Measurements from ENCODE around the gene MKS1. TPM values are rescaled to one million over a fixed set of nuclear protein-coding genes. Genes with fewer than 3 reads are reported as not detected.

The MKS1 gene
- total RNA-seq, 1 experiment from 2014 or later = 24.8 TPM

GRCh38 chr17:58174871-58175270, 44.2 kb downstream of the MKS1 start:
- TF ChIP-seq CTCF (conservative IDR thresholded peaks at IDR 0.05) = no peak
- H3K27me3 ChIP-seq (ENCODE audit: insufficient read depth, low read length) = no peaks in the 10 kb centered on the region; the same call in 1 of the 2 replicates
- WGBS (ENCODE audit: extremely low coverage, insufficient read length, low lambda C conversion rate) = no CpG with 5 or more reads among the region's 3 CpGs

More at GRCh38 chr17:58174871-58175270, 44.2 kb downstream of the MKS1 start:
- Mint-ChIP-seq H3K9me3 (no peaks in the 10 kb centered on the region), H3K27me3 (ENCODE audit: low read depth) (peaks cover 36% of the 10 kb centered on the region), H3K4me3 (no peak overlapping the region), H3K27ac (no peak overlapping the region), H3K36me3 (ENCODE audit: insufficient read depth in 1 of 3, low read depth in 3 of 3) (no peaks in the 10 kb centered on the region), H3K4me1 (0 out of 4 replicates have a peak, but pooled peaks cover 0 to 3% of the 10 kb centered on the region in 2 experiments)
- H4K20me1 ChIP-seq (ENCODE audit: control insufficient read depth, insufficient read depth, insufficient read length) = no peaks in the 10 kb centered on the region
- no peaks in the 10 kb centered on the region for H3K79me1 ChIP-seq (ENCODE audit: insufficient read depth, low read depth, low read length, poor library complexity, severe bottlenecking)
- no peaks in the 10 kb centered on the region for H3K79me2 ChIP-seq (ENCODE audit: insufficient read depth, low read length)
- no peak overlapping the region for H3K14ac ChIP-seq (ENCODE audit: insufficient read depth, low read length)
- H2AFZ ChIP-seq (ENCODE audit: low read length) = no peak overlapping the region
- no peaks in the 10 kb centered on the region for H3K9me3 ChIP-seq (ENCODE audit: control insufficient read depth, low read depth, low read length)
- no peak overlapping the region for H2BK120ac ChIP-seq (ENCODE audit: low read depth, low read length, poor library complexity, severe bottlenecking)
- no peak overlapping the region for H2AK5ac ChIP-seq (ENCODE audit: insufficient read length, low read length)
- H2BK12ac ChIP-seq (ENCODE audit: insufficient read length, low read depth, low read length) = no peak overlapping the region
- no peaks in the 10 kb centered on the region for H3K23me2 ChIP-seq (ENCODE audit: insufficient read length, low read depth, low read length, poor library complexity, severe bottlenecking)
- H3K9ac ChIP-seq (ENCODE audit: extremely low read depth, insufficient read length, low read length) = no peak overlapping the region
- no peak overlapping the region for H2BK15ac ChIP-seq (ENCODE audit: low read depth, low read length)
- H4K8ac ChIP-seq (replicated peaks; ENCODE audit: insufficient read length, low read depth, low read length) = no peak overlapping the region
- DNase-seq = no peak
- H3T11ph ChIP-seq (ENCODE audit: low read length) = no peak overlapping the region
- no peak overlapping the region for H3K18ac ChIP-seq (ENCODE audit: insufficient read length, low read depth, low read length)
- H3K4ac ChIP-seq (ENCODE audit: low read depth, low read length) = no peak overlapping the region
- no peak overlapping the region for H3K56ac ChIP-seq (ENCODE audit: insufficient read length, low read depth, low read length)
- H4K5ac ChIP-seq (ENCODE audit: insufficient read length, low read depth, low read length) = no peak overlapping the region
- no peak overlapping the region for H3K27ac ChIP-seq (ENCODE audit: insufficient read length, low read depth, low read length)
- no peak overlapping the region for H4K91ac ChIP-seq (ENCODE audit: insufficient read length, low read depth, low read length)
- no peak overlapping the region for H2BK20ac ChIP-seq (ENCODE audit: low read depth, low read length, poor library complexity, severe bottlenecking)
- H3K4me1 ChIP-seq (ENCODE audit: insufficient read depth, low read length) = no peaks in the 10 kb centered on the region
- H3K4me2 ChIP-seq (ENCODE audit: insufficient read depth, insufficient read length, low read length) = no peak overlapping the region
- no peak overlapping the region for H3K23ac ChIP-seq (ENCODE audit: insufficient read length, low read depth, low read length)
- H2BK5ac ChIP-seq (ENCODE audit: insufficient read length, low read length) = no peak overlapping the region
